Measurements from ENCODE around the gene SMIM43. TPM values are rescaled to one million over a fixed set of nuclear protein-coding genes. Genes with fewer than 3 reads are reported as not detected.

SMIM43 gene
- total and polyA plus RNA-seq, 2 donors (not counting 3 experiments of a cell fraction or from before 2014, with no cell fraction given): 0.18 TPM; not detected in 1

GRCh38 chr4:121806411-121806810 lies 41.4 kb upstream of the SMIM43 start:
- BruUV-seq (replicated peaks): no TSS peak

More at GRCh38 chr4:121806411-121806810, 41.4 kb upstream of the SMIM43 start:
- Histone ChIP-seq H2AFZ (ENCODE audit: low read depth, low read length) (no peak overlapping the region), H3K4me2 (ENCODE audit: insufficient read depth, low read length) (no peak overlapping the region), H3K9me3 (replicated peaks; ENCODE audit: control insufficient read depth, insufficient read depth, low read length) (no peaks in the 10 kb centered on the region), H3K79me2 (ENCODE audit: control insufficient read depth, insufficient read depth, low read length) (peaks cover 14% of the 10 kb centered on the region), H3K4me1 (ENCODE audit: control insufficient read depth, extremely low read depth, insufficient read depth, low read length) (peaks cover 6% of the 10 kb centered on the region), H3K4me3 (replicated peaks in 1 of 3; ENCODE audit: insufficient read depth in 1 of 3, low read depth in 1 of 3, low read length in 3 of 3) (no peak overlapping the region), H3K27me3 (ENCODE audit: control insufficient read depth in 2 of 2, insufficient read depth in 2 of 2, low read length in 2 of 2) (no peaks in the 10 kb centered on the region), H3K9me1 (replicated peaks; ENCODE audit: control insufficient read depth, extremely low read depth, insufficient read depth, low read length) (no peaks in the 10 kb centered on the region), H4K20me1 (replicated peaks; ENCODE audit: control insufficient read depth, extremely low read depth, insufficient read depth, low read length) (no peaks in the 10 kb centered on the region), H3K36me3 (ENCODE audit: control insufficient read depth in 2 of 2, extremely low read depth in 1 of 2, insufficient read depth in 2 of 2, low read length in 2 of 2) (peaks cover 5 to 10% of the 10 kb centered on the region in 2 experiments), H3K9ac (replicated peaks; ENCODE audit: extremely low read depth, insufficient read depth, low read length) (no peak overlapping the region), H3K27ac (ENCODE audit: insufficient read depth, low read depth, low read length) (no peak overlapping the region)
- dilution Hi-C loops (cut with MboI; ENCODE audit: extremely low pct_ligation_motif_present, low sequenced_read_pairs) (no loop called here), intact Hi-C loops (cut with micrococcal nuclease) (no loop called here)
- FAIRE-seq: no peak
- ChIA-PET POLR2A (interaction anchor here (0.7 kb wide), 1 partner anchor 1123 kb away, joined by 3 read pairs; no protein-coding TSS in a partner anchor), CTCF (no interaction called here)
- no peak for DNase-seq (ENCODE audit: low read depth, low spot score)
- TF ChIP-seq CTCF (IDR thresholded peaks at IDR 0.05; ENCODE audit: extremely low read depth in 1 of 2, insufficient read depth in 1 of 2, low read depth in 1 of 2, low read length in 2 of 2) (no peak), MYC (IDR thresholded peaks at IDR 0.05; ENCODE audit: low read depth, low read length) (no peak), MAX (IDR thresholded peaks at IDR 0.05; ENCODE audit: insufficient read depth, insufficient read length) (no peak), EZH2 (IDR thresholded peaks at IDR 0.05; ENCODE audit: borderline replicate concordance, low read depth, low read length, severe bottlenecking) (no peak), POLR2AphosphoS5 (IDR thresholded peaks at IDR 0.05; ENCODE audit: insufficient read depth, low read depth, low read length) (no peak), FOS (IDR thresholded peaks at IDR 0.05; ENCODE audit: borderline replicate concordance, insufficient read depth, low read length) (no peak), JUN (IDR thresholded peaks at IDR 0.05; ENCODE audit: borderline replicate concordance, insufficient read depth, insufficient read length, low read depth) (no peak), GATA2 (IDR thresholded peaks at IDR 0.05; ENCODE audit: insufficient read depth, insufficient read length, low read depth, low read length) (no peak), POLR2A (IDR thresholded peaks at IDR 0.05; ENCODE audit: low read depth, low read length) (no peak)

All from endothelial cell of umbilical vein (primary cell).